ENCODE data around the gene PLA2G2C.
"Not testable (repeated sequence)": the region's sequence is repeated elsewhere in the genome, so short reads cannot be mapped to it uniquely, and the experiment has no call there.

The PLA2G2C gene

GRCh38 chr1:20185834-20186782, at the start of gene PLA2G2C, which contains the start of gene UBXN10:
Gene PLA2G2C, minus strand, starts transcription at chr1:20186518. Its CDS starts 9,155 bp downstream, at chr1:20177363.
Gene UBXN10, plus strand, starts transcription at chr1:20186096. Its CDS starts 4,466 bp downstream, at chr1:20190562.
- DNase-seq (ENCODE audit: low read depth) = no peak

GRCh38 chr1:20234788-20235535, 48.6 kb upstream of the PLA2G2C start:
- no peak for DNase-seq (ENCODE audit: low read depth)

DNA sequence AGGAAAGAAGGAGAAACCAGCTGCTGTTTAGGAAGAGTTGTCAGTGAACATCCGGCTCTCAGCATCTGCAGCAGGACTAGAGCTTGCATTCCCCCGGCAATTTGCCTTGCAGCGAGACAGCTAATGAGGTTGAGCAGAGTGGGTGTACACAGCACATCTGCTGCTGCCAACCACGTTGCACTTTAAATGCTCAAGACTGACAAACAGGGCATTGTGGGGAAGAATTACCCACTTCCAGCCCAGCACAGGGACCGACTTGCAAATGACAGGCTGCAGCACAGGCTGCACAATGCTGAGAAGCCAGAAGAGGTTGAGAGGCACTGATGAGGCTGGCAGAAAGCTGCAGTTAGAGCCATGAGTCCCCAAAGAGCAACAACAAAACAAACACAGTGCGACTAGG, 47.5 kb upstream of the PLA2G2C start:
- DNase-seq (ENCODE audit: low read depth) = no peak

DNA sequence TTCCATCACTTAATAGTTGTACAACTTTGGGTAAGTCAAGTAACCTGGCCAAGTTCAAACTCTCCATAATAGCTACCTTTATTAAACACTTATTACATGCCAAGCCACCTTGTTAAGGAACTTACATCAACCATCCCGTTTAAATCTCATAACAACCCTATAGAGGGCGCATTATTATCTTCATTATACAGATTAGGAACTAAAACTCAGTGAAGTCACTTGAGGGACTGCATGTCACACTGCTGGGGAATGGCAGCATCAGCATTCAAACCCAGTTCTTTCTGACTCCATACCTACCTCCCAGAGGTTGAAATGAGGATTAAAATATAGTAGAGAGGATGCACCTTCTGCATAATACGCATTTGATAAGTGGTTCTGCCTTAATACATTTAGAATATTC, 47.1 kb upstream of the PLA2G2C start:
- DNase-seq (ENCODE audit: low read depth) = peak; percentile 50

GRCh38 chr1:20232564-20232963, 46.2 kb upstream of the PLA2G2C start:
- DNase-seq (ENCODE audit: low read depth) = not testable (repeated sequence)

- DNase-seq (ENCODE audit: low read depth) = no peak
These were observed 42.9 kb upstream of the PLA2G2C start for GRCh38 chr1:20229171-20229570.

GRCh38 chr1:20228314-20228825, 42.1 kb upstream of the PLA2G2C start:
- DNase-seq (ENCODE audit: low read depth) = no peak

GRCh38 chr1:20227704-20228103, 41.4 kb upstream of the PLA2G2C start:
- DNase-seq (ENCODE audit: low read depth) = no peak

DNA sequence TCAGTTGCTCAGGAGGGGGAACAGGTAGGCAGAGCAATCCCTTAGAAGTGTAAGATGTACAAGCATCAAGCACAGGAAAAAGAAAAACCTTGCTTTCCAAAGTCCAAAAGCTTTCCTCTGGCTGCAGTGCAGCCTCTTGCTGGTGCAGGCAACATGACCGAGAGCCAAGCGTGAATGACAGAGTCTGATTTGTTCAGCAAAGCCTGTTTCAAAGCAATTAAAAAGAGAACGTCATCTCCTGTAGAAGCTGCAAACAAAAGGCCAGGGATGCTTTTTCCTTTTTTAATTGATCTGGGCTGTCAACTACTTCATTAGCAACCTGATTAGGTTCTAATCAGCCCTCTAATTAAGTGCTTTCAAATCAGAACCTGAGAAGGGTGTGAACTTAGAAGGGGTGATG, 38.2 kb upstream of the PLA2G2C start:
- DNase-seq (ENCODE audit: low read depth) = no peak

DNA sequence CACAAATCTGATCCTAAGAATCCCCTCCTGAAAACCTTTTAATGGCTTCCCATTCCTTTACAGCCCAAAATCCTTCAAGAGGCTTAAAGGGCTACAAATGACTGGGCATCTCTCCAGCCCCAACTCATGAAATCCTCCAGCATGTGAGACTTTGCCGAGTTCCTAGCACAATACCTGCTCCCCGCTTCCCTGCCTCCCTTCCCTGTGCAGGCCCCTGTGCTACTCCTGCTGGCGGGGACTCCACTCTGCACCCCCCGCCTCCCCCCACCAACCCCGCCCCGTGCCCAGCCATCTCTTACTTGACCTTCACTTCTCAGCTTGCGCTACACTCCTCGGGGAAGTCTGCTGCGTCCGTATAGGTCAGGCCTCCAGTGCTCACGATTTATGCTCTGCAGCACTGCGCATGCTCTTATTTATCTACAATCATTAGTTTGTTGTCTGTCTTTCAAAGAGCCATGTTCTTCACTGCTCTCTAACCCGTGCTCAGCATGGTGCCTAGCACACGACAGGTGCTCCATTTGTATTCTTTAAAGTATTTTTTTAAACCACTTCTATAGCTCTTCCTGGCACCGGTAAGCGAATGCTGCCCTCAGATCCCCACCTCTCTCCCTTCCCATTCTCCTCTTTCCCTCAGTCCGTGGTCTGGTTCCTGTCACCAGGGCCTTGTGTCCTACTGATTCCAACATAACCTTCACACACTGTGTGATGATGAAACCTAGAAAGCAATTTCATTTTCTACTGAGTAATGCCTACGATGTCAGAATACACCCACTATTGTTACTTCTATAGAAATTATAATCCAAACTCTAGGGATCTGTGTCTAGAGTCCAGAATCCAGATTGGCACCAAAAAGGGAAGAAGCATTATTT, 37.5 kb upstream of the PLA2G2C start:
- no peak for DNase-seq (ENCODE audit: low read depth)

GRCh38 chr1:20223106-20223505, 36.8 kb upstream of the PLA2G2C start:
- no peak for DNase-seq (ENCODE audit: low read depth)

- no peak for DNase-seq (ENCODE audit: low read depth)
These were observed 33.7 kb upstream of the PLA2G2C start for GRCh38 chr1:20220036-20220435.

DNA sequence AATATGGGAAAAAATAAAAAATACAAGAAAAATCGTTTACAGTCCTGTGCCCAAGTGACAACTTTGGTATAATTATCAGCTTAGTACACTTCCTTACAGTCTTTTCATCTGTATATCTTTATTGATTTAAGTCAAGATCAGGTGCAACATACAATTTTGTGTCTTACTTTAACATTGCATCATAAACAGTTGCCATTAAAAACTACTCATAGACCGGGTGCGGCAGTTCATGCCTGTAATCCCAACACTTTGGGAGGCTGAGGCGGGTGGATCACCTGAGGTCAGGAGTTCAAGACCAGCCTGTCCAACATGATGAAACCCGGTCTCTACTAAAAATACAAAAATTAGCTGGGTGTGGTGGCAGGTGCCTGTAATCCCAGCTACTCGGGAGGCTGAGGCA, 32.7 kb upstream of the PLA2G2C start:
- DNase-seq (ENCODE audit: low read depth) = not testable (repeated sequence)

GRCh38 chr1:20216574-20216973, 30.3 kb upstream of the PLA2G2C start:
- peak; percentile 39 for DNase-seq (ENCODE audit: low read depth)

DNA sequence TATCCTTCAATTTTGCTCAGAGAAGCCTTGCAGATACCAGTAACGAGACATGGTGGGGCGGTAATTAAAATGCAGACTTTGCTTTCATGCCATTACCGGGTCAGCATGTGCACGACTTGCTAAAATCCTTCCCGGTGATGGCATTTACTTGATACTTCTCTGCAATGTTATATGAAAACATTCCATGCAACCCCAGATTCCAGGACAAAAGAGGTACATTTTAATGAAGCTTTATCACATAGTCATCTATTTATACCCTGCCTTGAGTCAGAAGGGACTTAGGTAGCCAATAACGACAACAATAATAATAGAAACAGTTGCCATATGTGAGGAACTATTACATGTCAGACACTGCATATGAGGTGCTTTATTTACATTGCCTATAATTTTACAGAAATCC, 29.4 kb upstream of the PLA2G2C start:
- no peak for DNase-seq (ENCODE audit: low read depth)

DNA sequence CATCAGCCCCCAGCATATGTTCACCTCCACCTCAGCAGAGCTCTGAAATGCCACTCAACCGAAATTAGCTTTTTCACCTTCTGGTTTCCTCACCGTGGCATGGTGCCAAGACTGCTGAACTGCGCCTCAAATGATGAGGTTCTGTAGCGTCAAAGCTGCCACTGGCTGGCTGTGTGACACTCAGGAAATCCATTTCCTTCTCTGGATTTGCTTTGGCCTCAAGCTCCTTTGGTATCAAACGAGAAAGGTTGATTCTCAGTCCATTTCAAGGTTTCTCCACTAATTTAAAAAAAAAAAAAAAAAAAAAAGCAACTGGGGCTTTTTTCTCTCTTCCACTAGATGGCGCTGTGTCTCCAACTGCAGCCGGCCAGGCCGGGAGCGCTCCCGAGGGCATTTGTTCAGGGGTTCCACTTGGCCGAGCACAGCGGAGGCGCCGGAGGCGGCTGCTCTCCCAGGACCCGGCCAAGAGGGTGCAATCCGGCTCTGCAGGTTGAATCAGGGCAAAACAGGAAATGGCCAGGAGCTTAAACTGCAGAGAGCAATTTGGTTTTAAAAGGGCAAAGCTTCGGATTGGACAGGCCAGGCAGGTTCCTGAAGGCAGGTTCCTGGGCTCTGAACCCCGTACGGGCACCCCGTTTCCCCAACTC, 26.5 kb upstream of the PLA2G2C start:
- DNase-seq (ENCODE audit: low read depth) = peak; percentile 73

- DNase-seq (ENCODE audit: low read depth) = no peak
These were observed 25.9 kb upstream of the PLA2G2C start for GRCh38 chr1:20212085-20212684.

- DNase-seq (ENCODE audit: low read depth) = peak; percentile 6
These were observed 25.2 kb upstream of the PLA2G2C start for GRCh38 chr1:20211511-20211931.

DNA sequence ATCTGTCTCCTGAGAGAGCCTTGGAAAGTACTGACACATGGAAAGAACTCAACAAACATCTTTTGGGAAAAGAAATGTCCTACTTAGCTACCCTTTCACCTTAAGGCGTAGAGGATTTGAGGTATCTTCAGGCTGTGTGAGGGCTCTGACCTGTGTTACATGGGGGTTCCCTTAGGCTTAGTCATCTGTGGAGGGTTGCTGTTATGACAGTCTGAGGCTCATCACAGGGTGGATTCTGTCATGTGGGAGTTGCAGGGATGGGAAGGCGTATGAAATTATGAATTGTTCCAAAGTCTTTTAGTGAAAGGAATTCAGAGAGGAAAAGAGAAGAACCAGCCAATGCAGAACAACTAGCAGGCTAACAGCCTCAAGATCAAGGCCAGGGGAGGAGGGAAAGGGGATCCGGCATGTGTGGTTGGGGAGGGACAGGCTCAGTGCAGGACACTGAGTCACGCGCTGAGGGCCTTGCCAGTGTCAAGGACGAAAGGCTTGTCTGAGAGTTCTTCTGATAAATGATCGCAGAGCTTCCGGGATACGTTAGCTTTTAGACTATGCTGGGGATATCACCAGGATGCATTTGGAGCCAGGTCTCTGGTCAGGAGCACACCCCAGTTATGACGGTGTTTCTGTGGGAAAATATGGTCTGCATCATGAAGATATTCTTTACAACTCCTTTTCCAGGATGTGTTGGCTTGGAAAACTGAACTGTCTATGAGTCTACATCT, 24.6 kb upstream of the PLA2G2C start:
- no peak for DNase-seq (ENCODE audit: low read depth)

DNA sequence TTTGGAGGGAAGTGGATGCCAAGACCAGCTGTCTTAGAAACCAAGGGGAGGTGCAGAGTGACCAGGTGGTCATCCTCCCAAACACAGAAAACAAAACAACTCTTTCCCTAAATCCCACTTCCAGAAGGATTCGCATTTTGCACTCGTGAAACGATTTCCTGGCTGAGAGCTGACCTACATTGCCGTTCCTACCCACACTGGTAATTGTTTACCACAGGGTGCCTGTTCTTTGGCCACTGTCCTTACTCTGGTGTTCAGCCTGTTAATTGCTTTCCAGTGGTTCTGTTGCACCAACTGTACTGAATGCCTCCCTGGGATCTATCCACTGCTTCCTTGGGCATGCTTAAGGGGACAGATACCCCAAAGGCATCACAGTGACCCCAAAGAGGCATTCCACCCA, 23.2 kb upstream of the PLA2G2C start:
- no peak for DNase-seq (ENCODE audit: low read depth)

All from ELR (cell line).